Osteoblast (primary cell): ENCODE data around the gene LRRC39. TPM values are rescaled to one million over a fixed set of nuclear protein-coding genes. Genes with fewer than 3 reads are reported as not detected.

Experiments used
- DNase-seq: peaks from one replicate; pipeline ENCODE4 v3.0.0; 2011; ENCODE audit warnings: low spot score, mixed read lengths; ENCODE audit not compliant: insufficient read length; ENCODE audit errors: missing footprints
- H2AFZ ChIP-seq: 2 replicates; pipeline ENCODE4 v1.6.0; 2011; ENCODE audit warnings: mild to moderate bottlenecking, low read length
- H3K27ac ChIP-seq: 2 replicates; pipeline ENCODE4 v1.5.1; 2011; ENCODE audit warnings: mild to moderate bottlenecking, low read depth, low read length, moderate library complexity
- H3K27me3 ChIP-seq: 2 replicates; pipeline ENCODE4 v1.6.0; 2012; ENCODE audit warnings: mild to moderate bottlenecking, control low read depth, inconsistent platforms, low read length, moderate library complexity; ENCODE audit not compliant: insufficient read depth
- H3K36me3 ChIP-seq: 2 replicates; pipeline ENCODE4 v1.5.1; 2011; ENCODE audit warnings: mild to moderate bottlenecking, low read length, control low read depth, moderate library complexity; ENCODE audit not compliant: insufficient read depth
- H3K4me1 ChIP-seq: 2 replicates; pipeline ENCODE4 v1.5.1; 2011; ENCODE audit warnings: mild to moderate bottlenecking, low read length, control low read depth, moderate library complexity; ENCODE audit not compliant: insufficient read depth
- H3K4me2 ChIP-seq: 2 replicates; pipeline ENCODE4 v1.6.0; 2011; ENCODE audit warnings: mild to moderate bottlenecking, low read length; ENCODE audit not compliant: insufficient read depth
- H3K4me3 ChIP-seq: fragments of 200-600 bp; sonication (generic); 3 replicates; pipeline ENCODE4 v1.5.1; 2012; ENCODE audit warnings: mild to moderate bottlenecking, low read length, inconsistent platforms; ENCODE audit not compliant: insufficient read depth
- H3K79me2 ChIP-seq: 2 replicates; pipeline ENCODE4 v1.6.0; 2012; ENCODE audit warnings: mild to moderate bottlenecking, low read length, control low read depth, inconsistent platforms; ENCODE audit not compliant: insufficient read depth
- H3K9me3 ChIP-seq: 2 replicates; pipeline ENCODE4 v1.5.1; 2011; ENCODE audit warnings: low read depth, low read length, control low read depth
- H4K20me1 ChIP-seq: 2 replicates; pipeline ENCODE4 v1.6.0; 2012; ENCODE audit warnings: mild to moderate bottlenecking, low read length, control low read depth; ENCODE audit not compliant: insufficient read depth
- total RNA-seq: library from RNA; depleted of rRNA; stranded (reverse); fragments of >200 nt; gene quantifications from 2 replicates; pipeline ENCODE4 v1.2.3, GENCODE V29; 2012
- TF ChIP-seq, protein P1 (sequence below): IDR thresholded peaks from 2 replicates; pipeline ENCODE4 v1.5.1; 2011; ENCODE audit warnings: mild to moderate bottlenecking, low read depth, low read length, moderate library complexity; ENCODE audit errors: extremely low read depth

LRRC39 gene
- total RNA-seq, 1 donor, result 0.36 TPM

DNA sequence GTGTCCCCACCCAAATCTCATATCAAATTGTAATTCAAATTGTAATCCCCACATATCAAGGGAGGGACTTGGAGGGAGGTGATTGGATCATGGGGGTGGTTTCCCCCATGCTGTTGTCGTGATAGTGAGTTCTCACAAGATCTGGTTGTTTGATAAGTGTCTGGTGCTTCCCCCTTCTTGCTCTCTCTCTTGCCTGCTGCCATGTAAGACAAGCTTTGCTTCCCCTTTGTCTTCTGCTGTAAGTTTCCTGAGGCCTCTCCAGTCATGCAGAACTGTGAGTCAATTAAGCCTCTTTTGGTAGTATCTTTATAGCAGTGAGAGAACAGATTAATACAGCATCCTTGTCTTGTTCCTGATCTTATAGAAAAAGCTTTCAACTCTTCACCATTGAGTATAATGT, 6.5 kb upstream of the LRRC39 start:
- no peak for DNase-seq
- no peak overlapping the region for H3K4me3 ChIP-seq
- peaks cover 18% of the 10 kb centered on the region for H3K4me1 ChIP-seq
- H3K27me3 ChIP-seq, result no peaks in the 10 kb centered on the region
- no peaks in the 10 kb centered on the region for H3K36me3 ChIP-seq
- TF ChIP-seq, protein P1, sequence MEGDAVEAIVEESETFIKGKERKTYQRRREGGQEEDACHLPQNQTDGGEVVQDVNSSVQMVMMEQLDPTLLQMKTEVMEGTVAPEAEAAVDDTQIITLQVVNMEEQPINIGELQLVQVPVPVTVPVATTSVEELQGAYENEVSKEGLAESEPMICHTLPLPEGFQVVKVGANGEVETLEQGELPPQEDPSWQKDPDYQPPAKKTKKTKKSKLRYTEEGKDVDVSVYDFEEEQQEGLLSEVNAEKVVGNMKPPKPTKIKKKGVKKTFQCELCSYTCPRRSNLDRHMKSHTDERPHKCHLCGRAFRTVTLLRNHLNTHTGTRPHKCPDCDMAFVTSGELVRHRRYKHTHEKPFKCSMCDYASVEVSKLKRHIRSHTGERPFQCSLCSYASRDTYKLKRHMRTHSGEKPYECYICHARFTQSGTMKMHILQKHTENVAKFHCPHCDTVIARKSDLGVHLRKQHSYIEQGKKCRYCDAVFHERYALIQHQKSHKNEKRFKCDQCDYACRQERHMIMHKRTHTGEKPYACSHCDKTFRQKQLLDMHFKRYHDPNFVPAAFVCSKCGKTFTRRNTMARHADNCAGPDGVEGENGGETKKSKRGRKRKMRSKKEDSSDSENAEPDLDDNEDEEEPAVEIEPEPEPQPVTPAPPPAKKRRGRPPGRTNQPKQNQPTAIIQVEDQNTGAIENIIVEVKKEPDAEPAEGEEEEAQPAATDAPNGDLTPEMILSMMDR, result no peak
- H3K4me2 ChIP-seq, result no peak overlapping the region
- peaks cover 5% of the 10 kb centered on the region for H4K20me1 ChIP-seq
- H2AFZ ChIP-seq, result no peak overlapping the region
- no peaks in the 10 kb centered on the region for H3K79me2 ChIP-seq
- no peak overlapping the region for H3K27ac ChIP-seq
- H3K9me3 ChIP-seq, result no peaks in the 10 kb centered on the region

DNA sequence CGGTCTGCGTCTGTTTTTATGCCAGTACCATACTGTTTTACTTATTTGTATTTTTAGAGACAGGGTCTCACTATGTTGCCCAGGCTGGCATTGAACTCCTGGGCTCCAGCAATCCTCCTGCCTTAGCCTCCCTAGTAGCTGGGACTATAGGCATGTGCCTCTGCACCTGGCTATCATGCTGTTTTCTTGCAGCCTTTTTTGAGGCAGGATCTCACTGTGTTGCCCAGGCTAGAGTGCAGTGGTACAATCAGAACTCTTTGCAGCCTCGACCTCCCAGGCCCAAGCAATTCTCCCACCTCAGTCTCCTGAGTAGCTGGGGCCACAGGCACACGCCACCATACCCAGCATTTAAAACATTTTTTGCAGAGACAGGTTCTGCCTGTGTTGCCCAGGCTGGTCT, 5.3 kb upstream of the LRRC39 start:
- H3K4me2 ChIP-seq, result no peak overlapping the region
- H3K27me3 ChIP-seq, result no peaks in the 10 kb centered on the region
- H4K20me1 ChIP-seq, result no peaks in the 10 kb centered on the region
- DNase-seq, result no peak
- H3K4me1 ChIP-seq, result peaks cover 6% of the 10 kb centered on the region
- TF ChIP-seq, protein P1, result no peak
- H3K9me3 ChIP-seq, result no peaks in the 10 kb centered on the region
- H3K4me3 ChIP-seq, result no peak overlapping the region
- H2AFZ ChIP-seq, result no peak overlapping the region
- H3K79me2 ChIP-seq, result no peaks in the 10 kb centered on the region
- no peaks in the 10 kb centered on the region for H3K36me3 ChIP-seq
- H3K27ac ChIP-seq, result no peak overlapping the region

DNA sequence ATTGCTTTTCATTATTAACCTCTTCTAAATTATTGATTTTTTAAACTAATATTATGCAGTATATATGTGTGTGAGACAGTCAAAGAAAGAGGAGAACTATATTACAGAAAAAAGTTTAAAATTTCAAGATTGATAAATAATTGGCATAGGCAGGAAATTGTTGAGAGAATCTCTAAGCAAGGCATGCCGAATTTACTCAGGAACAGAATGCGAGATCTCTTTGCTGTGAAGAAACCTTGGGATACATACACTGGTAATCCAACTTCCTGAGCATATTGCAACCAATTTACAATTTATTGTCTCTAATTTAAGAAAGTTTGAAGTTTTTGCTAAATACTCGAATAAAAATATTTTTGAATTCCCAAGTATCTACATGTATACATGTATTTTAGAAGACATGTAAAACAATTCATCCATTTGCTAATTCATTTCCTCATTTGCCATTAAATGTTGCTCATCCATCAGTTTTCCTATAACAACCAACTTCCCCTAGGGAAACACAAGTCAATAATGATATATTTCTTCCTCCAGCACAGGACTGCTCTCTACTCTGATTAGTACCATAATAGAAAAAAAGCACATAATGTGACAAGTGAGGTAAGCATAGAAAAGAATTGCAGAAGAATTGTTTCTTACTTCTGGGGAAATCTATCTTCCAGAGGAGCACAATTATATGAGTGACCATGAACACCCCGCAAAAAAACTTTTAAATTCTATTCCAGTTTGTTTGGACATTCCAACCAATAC, 588 bp downstream of the LRRC39 start:
- Histone ChIP-seq H4K20me1 (no peaks in the 10 kb centered on the region), H3K4me1 (no peaks in the 10 kb centered on the region), H3K27ac (no peak overlapping the region), H3K4me3 (no peak overlapping the region), H3K36me3 (no peaks in the 10 kb centered on the region), H3K27me3 (no peaks in the 10 kb centered on the region), H3K79me2 (no peaks in the 10 kb centered on the region), H3K9me3 (no peaks in the 10 kb centered on the region), H2AFZ (no peak overlapping the region), H3K4me2 (no peak overlapping the region)
- TF ChIP-seq, protein P1, result no peak
- no peak for DNase-seq

DNA sequence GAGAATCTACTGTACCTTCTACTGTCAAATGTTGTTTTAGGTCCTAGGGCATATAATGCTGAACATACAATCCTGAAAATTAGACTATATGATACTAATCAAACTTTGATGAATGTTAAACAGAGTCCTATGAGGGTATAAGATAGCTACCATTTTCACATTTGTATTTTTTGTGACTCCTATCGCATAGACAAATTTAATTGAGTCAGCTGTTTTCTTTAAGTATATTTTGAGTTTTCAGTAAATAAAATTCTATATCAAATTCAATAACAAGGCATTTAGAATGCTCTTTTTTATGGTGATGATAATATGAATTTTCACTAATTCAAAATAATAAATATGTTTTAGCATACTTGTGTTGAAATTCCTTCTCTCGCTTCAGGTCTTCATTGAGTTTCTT, 10.0 kb downstream of the LRRC39 start:
- Histone ChIP-seq H3K4me1 (peaks cover 9% of the 10 kb centered on the region), H3K27ac (no peak overlapping the region), H3K27me3 (no peaks in the 10 kb centered on the region), H2AFZ (no peak overlapping the region), H3K4me2 (no peak overlapping the region), H3K79me2 (no peaks in the 10 kb centered on the region), H3K4me3 (no peak overlapping the region), H4K20me1 (no peaks in the 10 kb centered on the region), H3K36me3 (no peaks in the 10 kb centered on the region), H3K9me3 (no peaks in the 10 kb centered on the region)
- TF ChIP-seq, protein P1, result no peak
- DNase-seq, result no peak
